Measurements from ENCODE around the gene NMT1.

- TF ChIP-seq EZH2 (IDR thresholded peaks at IDR 0.05; ENCODE audit: low read depth, unreplicated experiment) (no peak), CTCF (conservative IDR thresholded peaks at IDR 0.05; ENCODE audit: low read depth in 2 of 2) (peak; percentile 59 to 73)
These were observed 39.4 kb upstream of the NMT1 start for GRCh38 chr17:45021607-45022287.
